Fibroblast of the aortic adventitia (primary cell): ENCODE data around the gene COQ10A. TPM values are rescaled to one million over a fixed set of nuclear protein-coding genes. Genes with fewer than 3 reads are reported as not detected.

Experiments
- DNase-seq: peaks from one replicate; pipeline ENCODE4 v3.0.0-alpha.2; 2010; ENCODE audit warnings: low read depth
- H3K4me3 ChIP-seq: 2 replicates; pipeline ENCODE4 v1.5.1; 2011; ENCODE audit warnings: low read depth, mild to moderate bottlenecking, control low read depth, low read length, moderate library complexity
- total RNA-seq: library from RNA; depleted of rRNA; stranded (reverse); fragments of >200 nt; gene quantifications from 2 replicates; pipeline ENCODE4 v1.2.3, GENCODE V29; 2012; ENCODE audit warnings: low replicate concordance
- TF ChIP-seq, protein P1 (sequence below): IDR thresholded peaks from 2 replicates; pipeline ENCODE4 v1.5.1; 2011; ENCODE audit warnings: mild to moderate bottlenecking, low read length, control low read depth, inconsistent platforms; ENCODE audit not compliant: insufficient read depth

COQ10A gene
- total RNA-seq, 1 donor = 8.0 TPM

DNA sequence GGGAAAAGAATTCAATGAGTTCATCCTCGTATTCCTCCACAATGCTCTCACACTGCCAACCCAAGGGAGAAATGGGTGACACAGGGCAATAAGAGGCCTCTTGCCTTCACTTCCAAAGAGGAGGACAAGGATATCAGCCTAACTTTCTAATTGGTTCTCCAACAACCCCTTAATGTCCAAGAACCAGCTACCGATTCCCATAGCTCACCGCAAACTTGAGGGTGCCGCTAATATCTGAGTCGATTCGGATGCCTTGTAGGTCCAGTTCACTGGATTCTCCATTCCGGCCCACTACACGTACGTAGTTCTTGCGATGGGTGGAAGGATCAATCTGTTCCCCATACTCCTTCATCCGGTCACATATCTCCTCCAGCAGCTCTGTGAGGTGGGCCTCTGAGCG lies 44.3 kb downstream of the COQ10A start:
- no peak for DNase-seq
- H3K4me3 ChIP-seq = no peak overlapping the region
- TF ChIP-seq, protein P1, sequence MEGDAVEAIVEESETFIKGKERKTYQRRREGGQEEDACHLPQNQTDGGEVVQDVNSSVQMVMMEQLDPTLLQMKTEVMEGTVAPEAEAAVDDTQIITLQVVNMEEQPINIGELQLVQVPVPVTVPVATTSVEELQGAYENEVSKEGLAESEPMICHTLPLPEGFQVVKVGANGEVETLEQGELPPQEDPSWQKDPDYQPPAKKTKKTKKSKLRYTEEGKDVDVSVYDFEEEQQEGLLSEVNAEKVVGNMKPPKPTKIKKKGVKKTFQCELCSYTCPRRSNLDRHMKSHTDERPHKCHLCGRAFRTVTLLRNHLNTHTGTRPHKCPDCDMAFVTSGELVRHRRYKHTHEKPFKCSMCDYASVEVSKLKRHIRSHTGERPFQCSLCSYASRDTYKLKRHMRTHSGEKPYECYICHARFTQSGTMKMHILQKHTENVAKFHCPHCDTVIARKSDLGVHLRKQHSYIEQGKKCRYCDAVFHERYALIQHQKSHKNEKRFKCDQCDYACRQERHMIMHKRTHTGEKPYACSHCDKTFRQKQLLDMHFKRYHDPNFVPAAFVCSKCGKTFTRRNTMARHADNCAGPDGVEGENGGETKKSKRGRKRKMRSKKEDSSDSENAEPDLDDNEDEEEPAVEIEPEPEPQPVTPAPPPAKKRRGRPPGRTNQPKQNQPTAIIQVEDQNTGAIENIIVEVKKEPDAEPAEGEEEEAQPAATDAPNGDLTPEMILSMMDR = no peak

DNA sequence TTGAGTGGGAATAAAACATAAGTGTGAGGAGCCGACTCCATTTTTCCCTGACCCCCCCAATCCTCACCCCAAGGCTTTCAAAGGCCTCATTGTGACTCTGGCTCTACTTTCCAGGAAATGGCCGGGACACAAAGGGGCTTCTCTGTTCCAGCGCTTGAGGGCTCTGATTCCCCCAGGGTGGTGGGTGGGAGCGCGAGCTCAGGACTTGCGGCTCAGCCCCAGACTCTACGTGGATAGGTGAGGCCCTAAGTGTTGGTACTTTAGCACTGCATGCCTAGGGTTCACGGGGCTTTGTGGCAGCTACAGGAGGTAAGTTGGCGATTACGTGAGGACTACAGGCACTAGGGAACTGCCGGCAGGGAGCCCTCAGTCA lies 48.5 kb downstream of the COQ10A start:
- DNase-seq = no peak
- TF ChIP-seq, protein P1 = no peak
- H3K4me3 ChIP-seq = peak overlapping the region; percentile 99

DNA sequence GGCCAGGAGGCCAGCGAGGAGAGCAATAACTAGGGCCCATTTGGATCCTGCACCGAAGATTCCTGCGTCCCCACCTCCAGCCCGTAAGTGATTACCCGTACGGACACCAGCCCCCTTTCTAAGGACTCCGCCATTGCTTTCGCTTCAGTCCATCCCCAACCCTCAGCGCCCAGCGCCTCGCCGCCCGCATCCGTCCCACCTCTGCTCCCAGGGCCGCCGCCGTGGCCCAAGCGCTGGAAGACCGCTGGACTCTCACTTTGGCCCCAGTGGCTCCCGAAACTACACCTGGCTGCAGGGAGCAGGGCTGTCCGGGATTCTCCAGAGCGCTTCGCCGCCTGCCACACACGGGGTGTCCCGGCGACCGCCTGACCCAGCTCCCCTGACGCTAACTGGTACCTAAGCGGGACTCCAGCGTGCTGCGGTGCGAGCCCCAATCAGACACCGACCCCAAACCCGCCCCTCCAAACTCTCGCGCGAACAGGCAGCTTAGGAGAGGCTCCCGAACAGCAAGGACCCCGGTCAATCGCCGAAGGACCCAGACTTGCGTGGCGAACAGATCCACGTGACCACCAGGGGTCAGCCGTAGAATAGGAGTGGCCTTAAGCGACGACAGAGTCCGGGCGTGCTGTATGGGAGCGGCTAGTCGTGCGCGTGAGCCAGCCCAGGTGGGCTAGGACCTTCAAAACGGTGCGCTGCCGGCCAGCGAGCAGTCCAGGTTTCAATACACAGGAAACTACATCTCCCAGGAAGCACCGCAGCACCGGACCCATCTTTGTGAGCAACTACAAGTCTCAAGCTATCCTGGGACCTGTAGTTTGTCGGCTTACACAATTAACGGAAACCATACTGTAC lies 49.1 kb downstream of the COQ10A start, which contains the start of gene CNPY2:
Gene CNPY2 (minus strand): TSS at position 367 of the 852 bp plus-strand sequence. CDS start 771 bp downstream, outside the sequence.
- TF ChIP-seq, protein P1 = no peak
- peak; percentile 96 for DNase-seq
- peak within 1 kb of the TSS; percentile 99 for H3K4me3 ChIP-seq

DNA sequence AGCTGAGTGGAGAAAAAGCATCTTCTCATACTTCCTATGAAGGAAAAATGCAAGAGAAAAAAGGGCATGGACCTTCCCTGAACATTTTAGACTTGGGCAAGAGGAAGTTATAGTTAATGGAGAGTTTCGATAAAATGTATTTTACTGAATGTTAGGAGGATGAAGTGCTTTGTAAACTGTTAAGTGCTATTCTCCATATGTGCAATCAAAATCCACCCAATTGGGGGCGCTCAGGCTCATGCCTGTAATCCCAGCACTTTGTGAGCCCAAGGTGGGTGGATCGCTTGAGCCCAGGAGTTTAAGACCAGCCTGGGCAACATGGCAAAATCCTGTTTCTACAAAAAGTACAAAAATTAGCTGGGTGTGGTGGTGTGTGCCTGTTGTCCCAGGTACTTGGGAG lies 50.9 kb downstream of the COQ10A start:
- TF ChIP-seq, protein P1 = no peak
- no peak overlapping the region for H3K4me3 ChIP-seq
- DNase-seq = no peak

Other genes with a start within 250 kb of the COQ10A start
- gene IKZF4, start 245.9 kb upstream of the COQ10A start, total RNA-seq = 0.65 and 3.4 TPM in 2 replicates
- gene RPS26, start 225.0 kb upstream of the COQ10A start, total RNA-seq = 321 and 893 TPM in 2 replicates
- gene ERBB3, start 186.8 kb upstream of the COQ10A start, total RNA-seq = 1.2 and 1.5 TPM in 2 replicates
- 102 and 141 TPM in 2 replicates for gene PA2G4, start 162.4 kb upstream of the COQ10A start, total RNA-seq
- gene RPL41, start 150.3 kb upstream of the COQ10A start, total RNA-seq = 2,772 and 12,570 TPM in 2 replicates
- 5.9 and 7.3 TPM in 2 replicates for gene ZC3H10, start 148.7 kb upstream of the COQ10A start, total RNA-seq
- gene ESYT1, start 138.7 kb upstream of the COQ10A start, total RNA-seq = 207 and 267 TPM in 2 replicates
- gene MYL6B, start 114.4 kb upstream of the COQ10A start, total RNA-seq = 74.2 and 125 TPM in 2 replicates
- gene MYL6, start 108.6 kb upstream of the COQ10A start, total RNA-seq = 1,047 and 1,209 TPM in 2 replicates
- 69.4 and 222 TPM in 2 replicates for gene SMARCC2, start 77.5 kb upstream of the COQ10A start, total RNA-seq
- 75.0 and 86.0 TPM in 2 replicates for gene RNF41, start 45.0 kb upstream of the COQ10A start, total RNA-seq
- 13.9 and 31.5 TPM in 2 replicates for gene NABP2, start 42.6 kb upstream of the COQ10A start, total RNA-seq
- gene SLC39A5, start 36.9 kb upstream of the COQ10A start, total RNA-seq = 0.18 TPM in 1 of 2 replicates, not detected in the other
- gene ANKRD52, start 8.6 kb upstream of the COQ10A start, total RNA-seq = 8.7 and 20.0 TPM in 2 replicates
- 40.9 and 117 TPM in 2 replicates for gene CS, start 33.4 kb downstream of the COQ10A start, total RNA-seq
- gene CNPY2, start 49.0 kb downstream of the COQ10A start, total RNA-seq = 76.1 and 120 TPM in 2 replicates
- 23.0 and 37.7 TPM in 2 replicates for gene PAN2, start 67.1 kb downstream of the COQ10A start, total RNA-seq
- gene IL23A, start 71.9 kb downstream of the COQ10A start, total RNA-seq = not detected in 2 replicates
- gene STAT2, start 93.2 kb downstream of the COQ10A start, total RNA-seq = 268 and 280 TPM in 2 replicates
- gene APOF, start 95.9 kb downstream of the COQ10A start, total RNA-seq = not detected in 2 replicates
- gene TIMELESS, start 182.5 kb downstream of the COQ10A start, total RNA-seq = 1.6 and 15.9 TPM in 2 replicates
- gene MIP, start 187.7 kb downstream of the COQ10A start, total RNA-seq = not detected in 2 replicates
- gene SPRYD4, start 201.6 kb downstream of the COQ10A start, total RNA-seq = 2.3 and 3.0 TPM in 2 replicates
- gene GLS2, start 221.2 kb downstream of the COQ10A start, total RNA-seq = 0.36 TPM in 1 of 2 replicates, not detected in the other